IMR-90 (cell line): ENCODE results near the gene NUDT15. TPM values are rescaled to one million over a fixed set of nuclear protein-coding genes. Genes with fewer than 3 reads are reported as not detected.

Source experiments
- ATAC-seq: fragments of 200-7000 bp; cut with Tn5 transposase; 2 replicates; pipeline ENCODE4 v1.9.1; 2020; ENCODE audit warnings: low read depth, mild to moderate bottlenecking, moderate library complexity
- BruUV-seq: library from RNA; stranded (reverse); fragments of 400-500 nt; replicated peaks from 2 replicates; lab custom pipeline; 2021; lab: Mats Ljungman, UMichigan
- CTCF ChIA-PET: fragments of 300-600 bp; formaldehyde crosslinking; extraction: SDS; loops from one replicate; lab custom pipeline; 2021; ENCODE audit warnings: antibody characterized with exemption; lab: Yijun Ruan, JAX
- POLR2A ChIA-PET: fragments of 300-600 bp; sonication (Branson Sonifier 250); formaldehyde crosslinking; loops from one replicate; lab custom pipeline; 2022; ENCODE audit warnings: antibody characterized with exemption; ENCODE audit not compliant: unreplicated experiment; lab: Charles Lee
- DNase-seq: peaks from one replicate; pipeline ENCODE4 v3.0.0; 2013
- H2AFZ ChIP-seq: replicated peaks from 2 replicates; pipeline ENCODE3; 2013; ENCODE audit warnings: low read length, mild to moderate bottlenecking; ENCODE audit not compliant: poor library complexity
- H2AK5ac ChIP-seq: 2 replicates; pipeline ENCODE4 v1.6.1; 2013; ENCODE audit warnings: low read depth, low read length, inconsistent platforms
- H2AK9ac ChIP-seq: replicated peaks from 2 replicates; pipeline ENCODE3; 2013; ENCODE audit warnings: mild to moderate bottlenecking, low read depth, low read length, moderate library complexity; ENCODE audit not compliant: poor library complexity
- H2BK120ac ChIP-seq: 2 replicates; pipeline ENCODE4 v1.6.1; 2013; ENCODE audit warnings: low read depth, low read length, inconsistent platforms
- H2BK15ac ChIP-seq: 3 replicates; pipeline ENCODE4 v1.6.1; 2013; ENCODE audit warnings: low read depth, low read length, inconsistent platforms
- H2BK20ac ChIP-seq: 2 replicates; pipeline ENCODE4 v1.6.1; 2013; ENCODE audit warnings: low read depth, mild to moderate bottlenecking, inconsistent platforms, low read length, moderate library complexity
- H2BK5ac ChIP-seq: 2 replicates; pipeline ENCODE4 v1.6.1; 2013; ENCODE audit warnings: mild to moderate bottlenecking, low read depth, low read length, inconsistent platforms; ENCODE audit not compliant: poor library complexity, severe bottlenecking
- H3K14ac ChIP-seq: replicated peaks from 2 replicates; pipeline ENCODE4 v1.6.1; 2013; ENCODE audit warnings: low read depth, low read length, inconsistent platforms
- H3K18ac ChIP-seq: 2 replicates; pipeline ENCODE4 v1.6.1; 2013; ENCODE audit warnings: low read depth, low read length, control low read depth
- H3K23ac ChIP-seq: 2 replicates; pipeline ENCODE4 v1.6.1; 2013; ENCODE audit warnings: low read depth, low read length, inconsistent platforms
- H3K27ac ChIP-seq: 2 replicates; pipeline ENCODE4 v1.5.1; 2013; ENCODE audit warnings: mild to moderate bottlenecking, control low read depth, low read length; ENCODE audit not compliant: insufficient read depth
- H3K27me3 ChIP-seq: 2 replicates; pipeline ENCODE4 v1.6.1; 2013; ENCODE audit warnings: low read length; ENCODE audit not compliant: control insufficient read depth, insufficient read depth
- H3K36me3 ChIP-seq: 2 replicates; pipeline ENCODE4 v1.6.1; 2013; ENCODE audit warnings: low read length, mixed read lengths; ENCODE audit not compliant: control insufficient read depth, insufficient read depth
- H3K4ac ChIP-seq: 2 replicates; pipeline ENCODE4 v1.6.1; 2013; ENCODE audit warnings: low read depth, low read length, inconsistent platforms
- H3K4me1 ChIP-seq: 2 replicates; pipeline ENCODE4 v1.6.1; 2013; ENCODE audit warnings: low read length, mixed read lengths; ENCODE audit not compliant: control insufficient read depth, insufficient read depth
- H3K4me2 ChIP-seq: 2 replicates; pipeline ENCODE4 v1.6.1; 2013; ENCODE audit warnings: low read depth, mild to moderate bottlenecking, control low read depth, low read length, moderate library complexity
- H3K4me3 ChIP-seq: 2 replicates; pipeline ENCODE4 v1.5.1; 2013; ENCODE audit warnings: low read depth, mild to moderate bottlenecking, control low read depth, low read length, moderate library complexity; ENCODE audit not compliant: insufficient read depth
- H3K56ac ChIP-seq: 2 replicates; pipeline ENCODE4 v1.6.1; 2013; ENCODE audit warnings: low read length, inconsistent platforms; ENCODE audit not compliant: insufficient read depth; ENCODE audit errors: extremely low read depth
- H3K79me1 ChIP-seq, 2 experiments: 2 replicates each; pipeline ENCODE4 v1.6.1; 2013; ENCODE audit warnings: low read length in 2 of 2, inconsistent platforms in 1 of 2, low read depth in 1 of 2
- H3K9ac ChIP-seq: 2 replicates; pipeline ENCODE4 v1.6.1; 2013; ENCODE audit warnings: low read depth, low read length, control low read depth
- H3K9me1 ChIP-seq: 2 replicates; pipeline ENCODE4 v1.6.1; 2013; ENCODE audit warnings: low read length, inconsistent platforms; ENCODE audit not compliant: insufficient read depth
- H3K9me3 ChIP-seq: 2 replicates; pipeline ENCODE4 v1.6.1; 2013; ENCODE audit warnings: low read length; ENCODE audit not compliant: control insufficient read depth, insufficient read depth
- H4K20me1 ChIP-seq: 2 replicates; pipeline ENCODE4 v1.6.1; 2013; ENCODE audit warnings: low read length, inconsistent platforms; ENCODE audit not compliant: insufficient read depth
- H4K5ac ChIP-seq: 2 replicates; pipeline ENCODE4 v1.6.1; 2013; ENCODE audit warnings: mild to moderate bottlenecking, low read depth, low read length, control low read depth
- H4K8ac ChIP-seq, 2 experiments: 2 replicates each; pipeline ENCODE4 v1.6.1; 2013; ENCODE audit warnings: low read depth in 2 of 2, low read length in 2 of 2, control low read depth in 1 of 2, inconsistent platforms in 1 of 2
- H4K91ac ChIP-seq: 2 replicates; pipeline ENCODE4 v1.6.1; 2013; ENCODE audit warnings: low read depth, low read length, inconsistent platforms; ENCODE audit not compliant: insufficient read depth
- CHD1 ChIP-seq: IDR thresholded peaks from 2 replicates; pipeline ENCODE4 v1.6.1; 2012; ENCODE audit warnings: low read depth, low read length, improper control_type of control experiment
- FOS ChIP-seq: fragments of 150-350 bp; IDR thresholded peaks from 2 replicates; pipeline ENCODE4 v1.6.1; 2016; ENCODE audit warnings: low read depth, low read length
- MAFK ChIP-seq: IDR thresholded peaks from 2 replicates; pipeline ENCODE4 v1.6.1; 2012; ENCODE audit warnings: low read depth, low read length, improper control_type of control experiment
- MAZ ChIP-seq: IDR thresholded peaks from 2 replicates; pipeline ENCODE4 v1.6.1; 2012; ENCODE audit warnings: low read depth, mild to moderate bottlenecking, low read length, improper control_type of control experiment, moderate library complexity, borderline replicate concordance
- MXI1 ChIP-seq: IDR thresholded peaks from 2 replicates; pipeline ENCODE4 v1.6.1; 2012; ENCODE audit warnings: low read depth, mild to moderate bottlenecking, low read length, moderate library complexity, borderline replicate concordance
- NFE2L2 ChIP-seq: fragments of 150-350 bp; IDR thresholded peaks from 2 replicates; pipeline ENCODE4 v1.6.1; 2016; ENCODE audit warnings: low read depth, mild to moderate bottlenecking, low read length
- RAD21 ChIP-seq: IDR thresholded peaks from 2 replicates; pipeline ENCODE4 v1.6.1; 2012; ENCODE audit warnings: low read length, improper control_type of control experiment
- RCOR1 ChIP-seq: IDR thresholded peaks from 2 replicates; pipeline ENCODE4 v1.6.1; 2012; ENCODE audit warnings: mild to moderate bottlenecking, low read length, improper control_type of control experiment; ENCODE audit not compliant: insufficient replicate concordance
- RFX5 ChIP-seq: IDR thresholded peaks from 2 replicates; pipeline ENCODE4 v1.8.0; 2012; ENCODE audit warnings: low read depth, mild to moderate bottlenecking, low read length, moderate library complexity
- SMC3 ChIP-seq: fragments of 150-350 bp; IDR thresholded peaks from 2 replicates; pipeline ENCODE4 v1.6.1; 2016; ENCODE audit warnings: low read depth, mild to moderate bottlenecking, antibody characterized with exemption, low read length, moderate library complexity
- WGBS, 2 experiments: methylation state at CpG; one replicate each; pipeline versions ENCODE4 v1.1.5 to v1.1.7; 2013; ENCODE audit warnings: missing lambda C conversion rate in 2 of 2; ENCODE audit not compliant: insufficient read length in 1 of 2; ENCODE audit errors: extremely low coverage in 2 of 2; 5-methylcytosine and 5-hydroxymethylcytosine counted together
- dilution Hi-C: fragments of 300-500 bp; cut with HindIII; formaldehyde crosslinking; loops from one replicate; pipeline ENCODE4 v1.14.3; 2018; ENCODE audit warnings: low sequenced_read_pairs; ENCODE audit not compliant: unreplicated experiment
- in situ Hi-C: fragments of 300-500 bp; cut with MboI; formaldehyde crosslinking; loops from 3 replicates; pipeline ENCODE4 v1.14.3; 2019; ENCODE audit warnings: low sequenced_read_pairs, inconsistent platforms, mixed read lengths
- intact Hi-C: fragments of 100-400 bp; cut with micrococcal nuclease; formaldehyde crosslinking; loops from 2 replicates; pipeline ENCODE4 v1.10.0; 2022
- polyA plus RNA-seq, 3 experiments: library from polyadenylated mRNA; depleted of rRNA; stranded (reverse); fragments of >200 nt; gene quantifications; 2 replicates each; pipeline ENCODE4 v1.2.3, GENCODE V29; 2012; ENCODE audit warnings: low replicate concordance in 1 of 3
- total RNA-seq: library from RNA; depleted of rRNA; stranded (reverse); fragments of >200 nt; gene quantifications from 2 replicates; pipeline ENCODE4 v1.2.3, GENCODE V29; 2012
- TF ChIP-seq, protein P1 (sequence below): conservative IDR thresholded peaks from 2 replicates; pipeline ENCODE4 v1.5.1; 2012; ENCODE audit warnings: mild to moderate bottlenecking, low read depth, low read length, improper control_type of control experiment
- TF ChIP-seq, protein P2 (sequence below): fragments of 150-350 bp; IDR thresholded peaks from 2 replicates; pipeline ENCODE4 v1.6.1; 2017; ENCODE audit warnings: mild to moderate bottlenecking, antibody characterized with exemption, low read length, low read depth

Gene NUDT15
- total and polyA plus RNA-seq, 2 of the 4 experiments (the other 2 are of a cell fraction) = 13.1 to 14.2 TPM

DNA sequence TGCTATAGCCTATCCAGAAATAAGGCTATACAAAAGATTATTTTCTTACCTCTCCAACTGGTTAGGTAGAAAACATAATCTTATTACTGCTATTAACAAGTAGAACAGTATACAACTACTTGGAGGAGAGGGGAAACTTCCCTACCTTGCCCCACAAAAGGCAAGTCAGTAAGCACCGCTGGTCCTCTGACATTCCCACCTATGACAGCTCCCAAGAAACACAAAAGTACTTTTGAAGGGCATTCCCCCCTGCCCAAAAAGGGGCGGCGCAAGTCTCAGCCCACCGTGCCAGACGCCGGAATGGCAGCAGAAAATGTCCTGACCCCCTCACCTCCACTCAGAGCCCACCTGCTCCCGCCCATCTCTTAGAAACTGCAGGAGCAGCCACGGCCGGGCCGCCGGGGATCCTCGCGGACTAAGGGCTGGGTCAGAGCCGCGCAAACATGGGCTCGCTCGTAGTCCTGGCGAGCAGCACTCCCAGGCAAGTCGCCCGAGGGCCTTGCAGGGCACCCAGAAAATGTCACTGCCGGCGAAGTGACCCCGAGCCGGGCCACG lies 36.9 kb upstream of the NUDT15 start (continued):
- no peak for TF ChIP-seq RAD21

DNA sequence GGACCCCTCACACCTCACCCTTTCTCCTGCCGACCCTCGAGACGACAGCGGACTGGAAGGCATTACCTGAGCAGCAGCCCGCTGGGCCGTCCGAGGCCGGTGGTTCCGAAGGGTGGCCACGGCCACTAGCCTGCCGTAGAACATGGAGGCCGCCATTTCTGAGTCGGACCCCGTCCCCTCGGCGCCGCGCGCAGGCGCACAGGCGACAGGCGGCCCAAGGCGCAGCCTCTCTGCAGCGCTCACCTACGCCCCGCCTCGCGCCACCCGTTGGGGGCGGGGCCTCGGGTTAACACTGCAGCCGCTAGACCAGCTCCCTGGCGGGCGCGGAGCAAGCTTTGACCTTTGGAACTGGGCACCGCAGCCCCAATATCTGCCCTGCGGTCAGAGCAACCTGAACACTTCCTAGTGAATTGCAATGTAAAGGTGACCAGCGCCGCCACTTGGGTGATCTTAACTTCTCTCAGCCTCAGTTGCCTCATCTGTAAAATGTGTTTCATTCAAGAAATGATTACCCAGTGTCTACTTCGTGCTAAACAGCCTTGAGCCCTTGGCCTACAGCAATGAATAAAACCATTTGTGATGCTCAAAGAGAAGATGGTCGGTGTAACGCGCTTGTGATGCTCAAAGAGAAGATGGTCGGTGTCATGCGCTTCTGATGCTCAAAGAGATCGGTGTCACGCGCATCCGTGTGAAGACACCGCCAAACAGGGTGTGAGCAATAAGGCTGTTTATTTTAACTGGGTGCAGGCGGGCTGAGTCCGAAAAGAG lies 36.2 kb upstream of the NUDT15 start, which contains the start of gene SUCLA2:
SUCLA2 (minus strand) TSS at position 160 of the 768 bp plus-strand sequence; CDS start at position 156, 4 bp downstream.
- dilution Hi-C loops (no loop called here), in situ Hi-C loops (no loop called here), intact Hi-C loops (no loop called here)
- no peaks in the 10 kb centered on the region for H3K9me3 ChIP-seq
- CTCF ChIA-PET = interaction anchor here (0.8 kb wide), 1 partner anchor 13 kb away, joined by 6 read pairs; no protein-coding TSS in a partner anchor
- H2BK5ac ChIP-seq = peak within 1 kb of the TSS; percentile 59
- peak within 1 kb of the TSS; percentile 49 to 89 for H4K8ac ChIP-seq
- BruUV-seq = no TSS peak
- peak; percentile 82 for DNase-seq
- H3K4me3 ChIP-seq = peak within 1 kb of the TSS; percentile 84
- H3K4me2 ChIP-seq = peak within 1 kb of the TSS; percentile 94
- H2BK120ac ChIP-seq = peak within 1 kb of the TSS; percentile 33; the same call in 1 of the 2 replicates
- H3K9me1 ChIP-seq = 0 out of 2 replicates have a peak, but pooled peaks cover 7% of the 10 kb centered on the region
- peak within 1 kb of the TSS; percentile 33; the same call in 1 of the 2 replicates for H2AK5ac ChIP-seq
- peak within 1 kb of the TSS; percentile 83 for H4K5ac ChIP-seq
- no peak within 1 kb of the TSS for H2BK15ac ChIP-seq
- H3K56ac ChIP-seq = peak within 1 kb of the TSS; percentile 59
- peak within 1 kb of the TSS; percentile 90 for H3K9ac ChIP-seq
- peaks cover 3% of the 10 kb centered on the region; the same call in 1 of the 2 replicates for H4K20me1 ChIP-seq
- H3K27me3 ChIP-seq = no peaks in the 10 kb centered on the region
- peak within 1 kb of the TSS; percentile 88 for H2AK9ac ChIP-seq
- 5% methylated on average over 45 of the region's 52 CpGs; no CpG with 5 or more reads in 1 of the 2 experiments for WGBS, 2 experiments
- no peak within 1 kb of the TSS; the same call in 1 of the 2 replicates for H3K18ac ChIP-seq
- peak within 1 kb of the TSS; percentile 89 for H3K4ac ChIP-seq
- H3K36me3 ChIP-seq = peaks cover 2% of the 10 kb centered on the region; the same call in 1 of the 2 replicates
- peak within 1 kb of the TSS; percentile 66; the same call in 1 of the 2 replicates for H2BK20ac ChIP-seq
- peak within 1 kb of the TSS; percentile 83 for H3K27ac ChIP-seq
- peak within 1 kb of the TSS; percentile 92 for H3K14ac ChIP-seq
- POLR2A ChIA-PET = interaction anchor here (0.6 kb wide), 1 partner anchor 55 kb away, joined by 7 read pairs; no protein-coding TSS in a partner anchor
- peak within 1 kb of the TSS; percentile 57 for H3K23ac ChIP-seq
- H3K79me1 ChIP-seq = peaks cover 10 to 32% of the 10 kb centered on the region in 2 experiments
- peak within 1 kb of the TSS; percentile 81 for H4K91ac ChIP-seq
- H3K4me1 ChIP-seq = peaks cover 3% of the 10 kb centered on the region; the same call in 1 of the 2 replicates
- ATAC-seq = peak; percentile 100
- peak within 1 kb of the TSS; percentile 95 for H2AFZ ChIP-seq
- TF ChIP-seq RAD21 = no peak
- TF ChIP-seq, protein P1, sequence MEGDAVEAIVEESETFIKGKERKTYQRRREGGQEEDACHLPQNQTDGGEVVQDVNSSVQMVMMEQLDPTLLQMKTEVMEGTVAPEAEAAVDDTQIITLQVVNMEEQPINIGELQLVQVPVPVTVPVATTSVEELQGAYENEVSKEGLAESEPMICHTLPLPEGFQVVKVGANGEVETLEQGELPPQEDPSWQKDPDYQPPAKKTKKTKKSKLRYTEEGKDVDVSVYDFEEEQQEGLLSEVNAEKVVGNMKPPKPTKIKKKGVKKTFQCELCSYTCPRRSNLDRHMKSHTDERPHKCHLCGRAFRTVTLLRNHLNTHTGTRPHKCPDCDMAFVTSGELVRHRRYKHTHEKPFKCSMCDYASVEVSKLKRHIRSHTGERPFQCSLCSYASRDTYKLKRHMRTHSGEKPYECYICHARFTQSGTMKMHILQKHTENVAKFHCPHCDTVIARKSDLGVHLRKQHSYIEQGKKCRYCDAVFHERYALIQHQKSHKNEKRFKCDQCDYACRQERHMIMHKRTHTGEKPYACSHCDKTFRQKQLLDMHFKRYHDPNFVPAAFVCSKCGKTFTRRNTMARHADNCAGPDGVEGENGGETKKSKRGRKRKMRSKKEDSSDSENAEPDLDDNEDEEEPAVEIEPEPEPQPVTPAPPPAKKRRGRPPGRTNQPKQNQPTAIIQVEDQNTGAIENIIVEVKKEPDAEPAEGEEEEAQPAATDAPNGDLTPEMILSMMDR = no peak
- no peak for TF ChIP-seq SMC3
- no peak for TF ChIP-seq CHD1
- TF ChIP-seq RCOR1 = no peak
- TF ChIP-seq RFX5 = no peak
- TF ChIP-seq, protein P2, sequence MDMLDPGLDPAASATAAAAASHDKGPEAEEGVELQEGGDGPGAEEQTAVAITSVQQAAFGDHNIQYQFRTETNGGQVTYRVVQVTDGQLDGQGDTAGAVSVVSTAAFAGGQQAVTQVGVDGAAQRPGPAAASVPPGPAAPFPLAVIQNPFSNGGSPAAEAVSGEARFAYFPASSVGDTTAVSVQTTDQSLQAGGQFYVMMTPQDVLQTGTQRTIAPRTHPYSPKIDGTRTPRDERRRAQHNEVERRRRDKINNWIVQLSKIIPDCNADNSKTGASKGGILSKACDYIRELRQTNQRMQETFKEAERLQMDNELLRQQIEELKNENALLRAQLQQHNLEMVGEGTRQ = no peak
- peak; percentile 74; the same call in 1 of the 2 replicates for TF ChIP-seq MAZ
- TF ChIP-seq MXI1 = no peak
- TF ChIP-seq NFE2L2 = no peak
- no peak for TF ChIP-seq FOS
- TF ChIP-seq MAFK = no peak
